COLO668 (cell line): ENCODE measurements around the gene CD209.

Experiments
- DNase-seq: peaks from one replicate; lab custom pipeline; 2025; ENCODE audit not compliant: unreplicated experiment; lab: John Stamatoyannopoulos, UW

The CD209 gene

DNA sequence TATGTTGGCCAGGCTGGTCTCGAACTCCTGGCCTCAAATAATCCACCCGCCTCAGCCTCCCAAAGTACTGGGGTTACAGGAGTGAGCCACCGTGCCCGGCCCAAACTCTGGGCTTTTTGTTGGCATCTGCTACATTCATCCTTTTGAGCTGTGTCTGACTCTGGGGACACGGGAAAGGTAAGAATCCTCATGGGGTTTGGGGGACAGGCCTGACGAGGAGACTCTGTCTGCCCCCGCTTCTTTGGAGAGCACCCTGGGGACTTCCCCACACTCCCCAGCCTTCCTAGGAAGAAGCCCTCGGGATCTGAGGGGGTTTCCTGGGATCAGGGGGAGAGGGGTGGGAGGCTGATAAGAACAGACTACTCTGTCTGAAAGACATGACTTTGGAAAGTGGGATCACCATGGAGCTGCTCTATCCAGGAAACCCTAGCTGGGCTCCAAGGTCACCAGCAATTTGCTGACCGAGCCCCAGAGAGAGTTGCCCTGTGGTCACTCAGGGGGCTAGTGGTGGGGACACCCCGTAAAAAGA is 37.3 kb downstream of the CD209 start:
- no peak for DNase-seq

DNA sequence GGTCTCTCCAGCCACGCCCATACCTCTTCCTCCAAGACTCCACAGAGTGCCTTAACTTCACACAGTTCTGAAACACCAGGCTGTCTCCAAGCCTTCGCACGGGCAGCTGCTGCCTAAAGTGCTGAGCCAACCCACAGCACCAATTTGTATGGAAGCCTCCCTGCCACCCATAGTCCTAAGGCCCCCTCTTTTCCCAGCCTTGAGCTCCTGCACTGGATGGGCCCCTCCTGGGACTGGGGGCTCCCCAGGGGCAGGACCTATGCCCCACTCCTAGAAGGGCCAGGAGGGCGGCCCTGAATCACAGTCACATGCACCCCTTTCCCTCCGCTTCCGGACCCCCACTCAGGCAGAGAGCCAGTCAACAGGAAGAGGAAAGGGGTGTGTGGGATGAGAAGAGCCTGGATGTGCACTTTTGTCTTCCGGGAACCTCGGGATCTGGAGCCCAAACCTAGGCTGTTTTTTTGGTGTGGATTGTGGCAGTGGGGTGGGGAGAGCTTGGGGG is 40.3 kb downstream of the CD209 start:
- no peak for DNase-seq

DNA sequence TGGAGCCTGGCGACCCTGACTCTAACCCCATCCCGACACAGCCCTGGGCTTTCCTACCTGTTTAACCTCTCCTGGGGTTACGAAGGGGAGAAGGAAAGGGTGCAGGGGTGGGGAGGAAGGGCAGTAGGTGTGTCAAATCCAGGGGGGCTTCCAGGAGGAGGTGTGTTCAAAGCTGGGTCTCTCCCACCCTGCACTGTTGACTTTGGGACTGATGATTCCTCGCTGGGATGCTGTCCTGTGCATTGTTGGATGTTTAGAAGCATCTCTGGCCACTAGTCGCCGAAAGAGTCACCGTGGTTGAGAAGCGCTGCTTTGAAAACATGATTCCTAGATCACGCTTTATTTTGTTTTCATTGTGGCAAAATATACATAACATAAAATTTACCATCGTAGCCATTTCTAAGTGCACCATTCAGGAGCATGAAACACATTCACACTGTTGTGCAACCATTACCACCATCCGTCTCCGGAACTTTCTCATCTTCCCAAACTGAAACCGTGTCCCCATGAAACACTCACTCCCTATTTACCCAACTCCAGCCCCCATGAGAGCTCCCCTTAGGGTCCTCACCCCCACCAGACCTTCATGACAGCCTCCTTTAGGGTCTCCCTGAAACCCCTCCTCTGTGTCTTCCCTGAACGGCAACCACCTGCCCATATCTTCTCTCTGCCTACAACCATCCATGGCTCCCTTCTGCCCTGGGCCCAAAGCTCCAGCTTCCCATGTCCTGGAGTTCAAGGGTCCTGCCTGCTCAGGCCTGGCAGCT is 41.0 kb downstream of the CD209 start:
- no peak for DNase-seq

DNA sequence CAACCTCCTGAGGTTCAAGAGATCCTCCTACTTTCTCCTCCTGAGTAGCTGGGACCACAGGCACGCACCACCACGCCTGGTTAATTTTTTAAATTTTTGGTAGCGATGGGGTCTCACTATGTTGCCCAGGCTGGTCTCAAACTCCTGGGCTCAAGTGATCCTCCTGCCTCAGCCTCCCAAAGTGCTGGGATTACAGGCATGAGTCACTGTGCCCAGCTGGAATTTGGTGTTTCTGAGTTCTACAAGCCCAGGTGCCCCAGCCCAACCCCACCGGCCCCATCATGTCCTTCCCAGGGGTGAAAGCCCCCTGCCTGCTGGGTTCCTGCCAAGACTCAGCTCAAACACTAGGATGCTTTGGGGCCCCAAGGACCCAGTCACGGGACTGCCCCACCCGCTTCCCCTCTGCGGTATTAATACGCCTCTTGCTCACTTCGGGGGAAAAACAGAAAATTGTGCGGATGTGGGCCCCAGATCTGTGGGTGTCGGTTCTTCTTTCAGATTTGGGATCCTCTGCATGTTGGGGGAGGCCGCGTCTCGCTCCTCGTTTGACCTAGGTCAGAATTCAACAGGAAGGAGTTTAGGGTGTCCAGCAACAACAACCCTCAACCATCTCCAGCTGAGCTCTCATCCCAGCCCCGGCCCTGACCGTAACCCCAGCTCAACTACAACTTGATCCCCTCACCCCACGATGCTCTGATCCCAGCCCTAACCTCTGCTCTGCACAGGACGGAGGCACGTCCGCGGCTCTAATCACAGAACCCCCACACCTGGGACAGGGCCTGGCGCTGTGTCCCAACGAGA is 41.7 kb downstream of the CD209 start:
- DNase-seq, result no peak

DNA sequence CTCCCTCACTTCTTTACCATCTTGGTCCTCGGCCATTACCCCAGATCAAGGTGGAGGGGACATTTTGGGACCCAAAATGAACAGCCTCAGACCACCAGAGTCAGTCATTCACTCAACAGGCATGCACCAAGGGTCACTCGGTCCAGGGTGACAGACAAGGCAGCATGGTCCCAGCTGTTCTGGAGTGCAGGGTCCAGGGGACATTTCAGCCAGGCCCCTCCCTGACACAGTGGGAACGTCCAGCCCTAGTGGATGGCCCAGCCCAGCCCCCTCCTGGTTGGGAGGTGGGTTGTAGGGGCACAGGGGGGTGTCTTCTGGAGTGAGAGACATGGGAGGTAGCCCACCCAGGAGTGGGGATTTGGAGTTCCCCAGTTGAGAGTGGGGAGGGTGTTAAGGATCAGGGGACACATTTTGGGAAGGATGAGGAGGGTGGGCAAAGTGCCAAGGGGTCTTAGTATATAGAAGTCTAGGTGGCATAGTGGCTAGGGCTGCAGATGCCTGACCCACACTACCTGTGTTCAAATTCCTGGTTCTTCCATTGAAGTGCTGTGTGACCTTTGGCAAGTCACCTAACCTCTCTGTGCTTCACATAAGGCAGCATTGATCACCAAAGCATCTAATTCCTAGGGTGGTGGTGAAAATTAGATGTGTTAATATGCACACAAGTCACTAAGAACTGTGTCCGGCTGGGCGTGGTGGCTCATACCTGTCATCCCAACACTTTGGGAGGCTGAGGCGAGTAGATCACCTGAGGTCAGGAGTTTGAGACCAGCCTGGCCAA is 42.9 kb downstream of the CD209 start:
- no peak for DNase-seq

DNA sequence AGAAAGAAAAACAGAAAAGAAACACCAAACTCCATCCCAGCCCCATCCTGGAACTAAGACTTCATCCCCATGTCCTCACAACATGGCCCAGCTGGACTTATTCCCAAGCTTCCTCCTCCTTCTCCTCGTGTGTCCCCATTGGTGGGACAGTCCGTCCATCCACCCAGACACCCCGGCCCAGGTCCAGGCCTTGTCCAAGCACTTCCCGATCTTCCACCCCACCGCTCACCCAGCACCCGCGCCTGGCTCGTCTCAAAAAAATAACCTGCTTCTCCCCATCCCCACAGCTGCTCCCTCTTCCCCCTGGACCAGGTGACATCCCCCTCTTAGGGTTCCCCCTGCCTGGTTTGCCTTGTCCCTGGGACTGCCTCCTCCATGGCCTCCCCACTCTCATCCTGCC is 44.0 kb downstream of the CD209 start:
- no peak for DNase-seq

DNA sequence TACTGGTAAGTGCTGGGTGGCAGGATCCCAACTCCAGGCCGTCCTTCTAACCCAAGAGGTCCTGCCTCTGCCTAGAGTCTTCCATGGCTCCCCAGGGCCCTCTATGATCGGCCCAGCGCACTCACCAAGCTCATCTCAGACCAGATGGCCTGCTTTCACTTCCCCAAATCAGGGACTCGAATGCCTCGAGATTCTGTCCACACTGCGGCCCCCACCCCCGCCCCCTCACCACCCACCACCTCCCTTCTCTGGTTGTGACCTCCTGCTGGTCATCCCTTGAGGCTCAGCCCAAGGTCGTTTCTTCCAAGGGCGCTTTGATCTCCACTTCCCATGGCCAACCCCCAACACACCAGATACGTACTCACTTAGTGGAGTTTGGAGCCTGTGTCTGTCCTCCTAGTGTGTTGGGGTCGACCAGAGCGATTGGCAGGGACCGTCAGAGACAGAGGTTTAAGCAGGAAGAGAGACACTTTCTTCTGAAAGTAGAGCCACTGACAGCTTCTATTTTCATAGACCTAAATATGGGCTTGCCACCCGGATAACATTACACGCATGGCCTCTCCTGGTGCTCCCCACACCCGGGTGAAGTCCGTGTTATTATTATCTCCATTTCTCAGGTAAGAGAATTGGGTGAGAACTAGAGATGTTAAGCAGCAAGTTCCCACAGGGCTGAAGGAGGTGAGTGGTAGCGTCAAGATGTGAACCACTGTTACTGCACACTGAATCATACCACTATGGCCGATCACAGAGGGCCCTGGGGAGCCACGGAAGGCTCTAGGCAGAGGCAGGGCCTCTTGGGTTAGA is 45.5 kb downstream of the CD209 start, which contains the start of gene FCER2:
Gene FCER2 (minus strand): TSS at position 478 of the 804 bp plus-strand sequence. CDS start 2,371 bp downstream, outside the sequence.
- DNase-seq, result no peak

DNA sequence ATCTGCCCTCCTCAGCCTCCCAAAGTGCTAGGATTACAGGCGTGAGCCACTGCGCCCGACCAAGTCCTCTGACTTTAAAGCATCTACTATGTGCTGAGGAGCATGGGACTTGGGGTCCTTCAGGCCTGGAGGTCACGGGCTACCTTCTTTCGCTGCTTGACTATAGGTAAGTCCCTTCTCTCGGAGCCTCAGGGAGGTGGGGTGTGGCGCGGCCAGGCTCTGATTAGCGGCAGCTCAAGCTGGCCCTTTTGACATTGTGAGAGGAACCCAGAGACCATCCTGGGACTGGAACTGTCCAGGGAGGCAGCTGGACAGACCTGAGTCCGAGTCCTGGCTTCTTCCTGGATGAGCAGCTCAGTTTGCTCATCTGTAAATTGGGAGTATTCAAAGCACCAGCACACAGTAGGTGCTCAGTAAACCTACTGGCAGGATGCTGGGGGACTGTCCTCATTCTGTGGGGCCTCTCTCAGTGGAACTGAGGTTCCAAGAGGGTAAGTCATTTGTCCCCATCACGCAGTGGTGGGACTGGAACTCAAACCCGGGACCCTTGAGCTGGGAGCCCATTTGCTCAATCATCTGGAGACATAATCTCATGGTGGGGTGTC is 46.2 kb downstream of the CD209 start:
- DNase-seq, result no peak

DNA sequence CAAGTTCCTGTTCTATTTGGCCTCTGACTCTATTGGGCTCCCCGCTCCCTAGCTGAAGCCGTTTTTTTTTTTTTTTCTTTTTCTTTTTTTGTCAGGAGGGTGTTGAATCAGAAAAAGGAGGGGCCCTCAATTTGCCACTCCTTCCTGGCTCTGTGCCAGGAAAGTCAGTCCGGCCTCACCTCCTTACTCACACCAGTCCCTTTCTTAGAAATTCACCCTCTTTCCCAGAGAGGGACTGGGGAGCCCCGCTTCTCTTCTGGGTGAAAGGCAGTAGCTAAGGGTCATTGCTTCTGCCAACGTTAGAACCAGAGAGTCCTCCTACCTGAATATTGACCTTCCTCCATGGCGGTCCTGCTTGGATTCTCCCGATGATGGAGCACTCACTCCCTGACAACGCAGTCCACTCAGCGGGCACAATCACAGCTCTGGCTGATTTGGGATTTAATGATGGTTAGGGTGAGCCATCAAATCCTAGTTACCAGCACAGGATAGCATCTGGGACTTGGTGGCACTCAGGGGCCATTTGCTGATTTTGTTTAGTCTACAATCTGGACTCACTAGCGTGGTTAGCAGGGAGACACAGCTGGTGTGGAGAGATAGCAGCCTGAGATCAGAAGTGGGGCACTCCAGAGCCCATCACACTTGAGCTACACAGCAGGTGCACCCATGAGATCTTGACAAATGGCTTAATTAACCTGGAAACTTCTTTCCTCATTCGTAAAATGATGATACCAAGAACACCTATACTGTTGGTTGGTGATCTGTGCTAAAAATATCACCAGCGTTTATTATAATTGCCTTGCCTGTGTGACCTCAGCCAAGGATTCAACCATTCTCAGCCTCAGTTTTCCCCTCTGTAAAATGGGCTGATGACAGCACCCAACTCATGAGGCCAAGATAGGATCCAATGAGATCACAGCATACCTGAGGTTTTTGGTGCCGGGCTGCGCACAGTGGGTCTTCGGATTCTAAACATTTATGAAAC is 47.6 kb downstream of the CD209 start:
- no peak for DNase-seq

DNA sequence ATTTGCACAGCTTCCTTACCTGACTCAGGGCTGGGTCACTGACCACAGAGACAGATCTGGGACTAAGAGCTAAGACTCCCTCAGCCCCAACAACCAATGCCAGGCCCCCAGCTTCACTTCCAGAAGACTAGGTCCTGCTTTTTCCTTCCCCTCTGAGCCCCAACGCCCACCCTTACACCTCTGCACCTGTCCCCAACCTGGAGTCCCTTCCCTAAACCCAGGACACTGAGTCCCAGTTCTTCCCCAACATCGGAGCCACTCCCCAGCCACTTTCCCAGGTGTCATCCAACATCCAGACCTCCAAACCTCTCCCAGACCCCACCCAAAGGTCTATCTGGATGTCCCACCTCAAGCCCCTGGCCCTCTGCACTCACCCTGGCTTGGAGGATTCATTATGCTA is 48.3 kb downstream of the CD209 start:
- DNase-seq, result no peak

DNA sequence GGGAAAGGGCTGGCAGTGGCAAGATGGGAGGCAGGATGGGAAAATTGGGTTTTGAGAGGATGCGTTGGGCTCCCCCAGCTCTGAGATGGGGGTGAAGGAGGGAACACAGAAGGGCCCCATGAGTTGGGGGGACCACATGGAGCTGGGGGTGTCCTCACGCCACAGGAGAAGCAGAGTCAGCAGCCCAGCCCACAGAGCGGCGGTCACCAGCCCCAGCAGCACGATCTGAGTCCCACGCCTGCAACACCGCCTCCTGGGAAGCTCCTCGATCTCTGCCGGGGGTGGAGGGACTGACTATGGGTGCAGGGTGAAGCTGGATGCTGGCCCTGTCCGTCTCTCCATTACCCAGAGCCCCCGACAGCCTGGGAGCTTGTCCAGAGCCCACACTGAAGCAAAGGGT is 48.8 kb downstream of the CD209 start:
- no peak for DNase-seq

DNA sequence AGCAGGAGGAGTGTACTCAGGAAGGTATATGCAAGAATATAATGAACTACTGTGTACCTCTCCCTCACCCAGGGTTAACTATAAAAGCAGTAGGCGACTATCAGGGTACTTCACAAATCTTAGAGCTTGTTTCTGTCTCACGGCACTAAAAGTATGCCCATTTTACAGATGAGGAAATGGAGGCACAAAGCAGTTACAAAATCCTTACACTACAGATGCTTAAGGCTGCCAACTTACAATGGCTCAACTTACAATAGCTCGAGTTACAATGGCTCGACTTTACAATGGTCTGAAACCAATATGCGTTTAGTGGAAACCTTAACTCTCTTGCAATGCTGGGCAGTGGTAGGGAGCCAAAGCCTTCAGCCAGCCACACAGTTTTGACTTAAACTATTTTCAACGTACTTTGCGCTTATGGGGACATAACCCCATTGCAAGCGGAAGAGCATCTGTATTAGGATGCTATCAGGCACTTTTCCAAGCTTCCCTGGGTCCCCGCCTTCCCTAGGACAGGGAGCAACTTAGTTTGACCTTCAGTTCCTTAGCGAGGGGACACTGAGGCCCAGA is 49.5 kb downstream of the CD209 start:
- DNase-seq, result no peak

DNA sequence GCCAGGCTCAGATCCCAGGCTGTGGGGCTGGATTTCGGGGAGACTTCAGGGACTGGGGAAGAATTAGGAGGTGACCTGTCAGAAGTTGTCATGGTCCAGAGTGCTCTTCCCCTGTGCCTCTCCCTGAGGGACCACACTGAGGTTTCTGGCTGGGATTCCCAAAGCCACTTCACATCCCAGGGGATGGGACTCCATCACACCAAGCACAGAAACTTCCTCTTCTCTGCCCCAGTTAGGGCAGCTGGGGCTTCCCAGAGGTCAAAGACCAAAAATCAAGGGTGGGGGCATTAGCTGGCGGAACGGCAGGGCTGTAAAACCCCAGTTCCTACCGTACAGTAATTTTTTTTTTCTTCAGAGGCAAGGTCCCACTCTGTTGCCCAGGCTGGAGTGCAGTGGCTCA is 52.8 kb downstream of the CD209 start:
- DNase-seq, result no peak

DNA sequence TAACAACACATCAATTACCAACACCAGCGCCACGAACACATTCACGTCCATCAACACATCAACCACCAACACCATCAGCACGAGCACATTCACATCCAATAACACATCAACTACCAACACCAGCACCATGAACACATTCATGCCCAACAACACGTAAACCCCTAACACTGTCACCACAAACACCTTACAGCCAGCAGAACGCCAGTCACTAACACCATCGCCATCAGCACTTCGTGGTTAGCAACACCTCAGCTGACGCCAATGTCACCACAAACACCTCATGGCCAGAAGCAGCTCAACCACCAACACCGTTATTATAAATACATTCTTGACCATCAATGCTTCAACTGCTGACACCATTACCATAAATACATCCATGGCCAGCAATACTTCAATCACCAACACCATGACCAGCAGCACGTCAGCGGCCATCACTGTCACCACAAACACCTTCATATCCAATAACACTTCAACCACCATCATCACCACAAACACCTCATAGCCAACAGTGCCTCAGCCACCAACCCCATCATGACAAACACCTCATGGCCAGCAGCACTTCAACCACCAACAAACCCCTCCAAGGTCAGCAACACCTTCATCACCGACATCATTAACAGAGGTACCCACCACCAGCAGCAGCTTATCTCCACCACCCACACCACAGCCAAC is 54.8 kb downstream of the CD209 start:
- DNase-seq, result no peak

DNA sequence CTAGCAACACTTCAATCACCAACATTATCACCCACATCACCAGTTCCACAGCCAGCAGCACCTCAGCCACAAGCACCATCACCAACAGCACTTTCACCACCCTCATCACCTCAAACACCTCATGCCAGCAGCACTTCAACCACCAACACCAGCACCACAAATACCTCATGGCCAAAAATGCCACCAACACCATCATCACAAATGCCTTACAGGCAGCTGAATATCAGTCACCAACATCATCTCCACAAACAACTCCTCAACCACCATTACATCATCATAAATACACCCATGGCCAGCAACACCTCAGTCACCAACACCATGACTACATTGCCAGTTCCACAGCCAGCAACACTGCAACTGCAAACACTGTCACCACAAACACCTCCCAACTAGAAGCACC is 55.8 kb downstream of the CD209 start:
- no peak for DNase-seq

DNA sequence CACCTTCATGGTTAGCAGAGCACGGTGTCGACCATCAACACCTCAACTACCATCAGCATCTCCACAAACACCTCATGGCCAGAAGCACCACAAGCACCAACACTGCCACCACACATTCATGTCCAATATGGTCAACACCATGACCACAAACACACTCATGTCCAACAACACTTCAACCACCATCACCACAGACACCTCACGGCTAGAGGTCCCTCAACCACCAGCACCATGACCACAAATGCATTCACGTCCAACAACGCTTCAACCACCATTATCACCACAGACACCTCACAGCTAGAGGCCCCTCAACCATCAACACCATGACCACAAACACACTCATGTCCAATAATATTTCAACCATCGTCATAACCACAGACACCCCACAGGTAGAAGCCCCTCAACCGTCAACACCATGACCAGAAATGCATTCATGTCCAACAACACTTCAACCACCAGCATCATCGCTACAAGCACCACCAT is 56.5 kb downstream of the CD209 start:
- no peak for DNase-seq
